ENCODE measurements around the gene DPY19L3.

The DPY19L3 gene

DNA sequence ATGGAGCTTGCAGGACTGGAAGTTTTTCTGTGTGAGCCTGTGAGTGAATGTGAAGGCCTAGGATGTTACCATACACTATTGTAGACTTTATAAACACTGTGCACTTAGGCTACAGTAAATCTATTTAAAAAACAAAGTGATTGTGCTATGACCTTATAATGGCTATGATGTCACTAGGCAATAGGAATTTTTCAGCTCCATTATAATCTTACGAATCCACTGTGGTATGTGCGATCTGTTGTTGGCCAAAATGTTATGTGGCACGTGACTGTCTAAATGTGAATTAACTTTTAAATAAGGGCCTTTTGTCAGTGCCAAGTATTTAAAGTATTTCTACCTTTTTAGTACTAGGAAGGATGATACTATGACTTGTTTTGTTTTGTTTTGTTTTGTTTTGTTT lies 54.9 kb downstream of the DPY19L3 start:
- Histone ChIP-seq H3K4me1 (ENCODE audit: insufficient read depth, low read length) (no peaks in the 10 kb centered on the region), H3K36me3 (ENCODE audit: insufficient read depth, low read length) (peaks cover 48% of the 10 kb centered on the region), H3K9ac (ENCODE audit: low read depth, low read length) (no peak overlapping the region), H3K4me2 (ENCODE audit: insufficient read depth, low read length) (no peak overlapping the region), H3K27ac (ENCODE audit: low read length) (no peak overlapping the region), H4K20me1 (ENCODE audit: insufficient read depth, low read length) (no peaks in the 10 kb centered on the region), H2AFZ (ENCODE audit: low read depth, low read length) (no peak overlapping the region), H3K9me3 (ENCODE audit: insufficient read depth, low read length, severe bottlenecking) (no peaks in the 10 kb centered on the region), H3K27me3 (ENCODE audit: insufficient read depth, low read length, poor library complexity) (no peaks in the 10 kb centered on the region), H3K79me2 (ENCODE audit: insufficient read depth, low read length) (no peaks in the 10 kb centered on the region), H3K4me3 (ENCODE audit: low read depth in 1 of 2, low read length in 2 of 2) (no peak overlapping the region)
- no peak for DNase-seq
- ATAC-seq (ENCODE audit: insufficient read depth, low read depth): no peak
- TF ChIP-seq, protein P1, sequence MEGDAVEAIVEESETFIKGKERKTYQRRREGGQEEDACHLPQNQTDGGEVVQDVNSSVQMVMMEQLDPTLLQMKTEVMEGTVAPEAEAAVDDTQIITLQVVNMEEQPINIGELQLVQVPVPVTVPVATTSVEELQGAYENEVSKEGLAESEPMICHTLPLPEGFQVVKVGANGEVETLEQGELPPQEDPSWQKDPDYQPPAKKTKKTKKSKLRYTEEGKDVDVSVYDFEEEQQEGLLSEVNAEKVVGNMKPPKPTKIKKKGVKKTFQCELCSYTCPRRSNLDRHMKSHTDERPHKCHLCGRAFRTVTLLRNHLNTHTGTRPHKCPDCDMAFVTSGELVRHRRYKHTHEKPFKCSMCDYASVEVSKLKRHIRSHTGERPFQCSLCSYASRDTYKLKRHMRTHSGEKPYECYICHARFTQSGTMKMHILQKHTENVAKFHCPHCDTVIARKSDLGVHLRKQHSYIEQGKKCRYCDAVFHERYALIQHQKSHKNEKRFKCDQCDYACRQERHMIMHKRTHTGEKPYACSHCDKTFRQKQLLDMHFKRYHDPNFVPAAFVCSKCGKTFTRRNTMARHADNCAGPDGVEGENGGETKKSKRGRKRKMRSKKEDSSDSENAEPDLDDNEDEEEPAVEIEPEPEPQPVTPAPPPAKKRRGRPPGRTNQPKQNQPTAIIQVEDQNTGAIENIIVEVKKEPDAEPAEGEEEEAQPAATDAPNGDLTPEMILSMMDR (IDR thresholded peaks at IDR 0.05; ENCODE audit: borderline replicate concordance, extremely low read depth, low read length, poor library complexity, severe bottlenecking): no peak
- no peak for TF ChIP-seq EZH2 (IDR thresholded peaks at IDR 0.05; ENCODE audit: borderline replicate concordance, low read depth, low read length, severe bottlenecking)

DNA sequence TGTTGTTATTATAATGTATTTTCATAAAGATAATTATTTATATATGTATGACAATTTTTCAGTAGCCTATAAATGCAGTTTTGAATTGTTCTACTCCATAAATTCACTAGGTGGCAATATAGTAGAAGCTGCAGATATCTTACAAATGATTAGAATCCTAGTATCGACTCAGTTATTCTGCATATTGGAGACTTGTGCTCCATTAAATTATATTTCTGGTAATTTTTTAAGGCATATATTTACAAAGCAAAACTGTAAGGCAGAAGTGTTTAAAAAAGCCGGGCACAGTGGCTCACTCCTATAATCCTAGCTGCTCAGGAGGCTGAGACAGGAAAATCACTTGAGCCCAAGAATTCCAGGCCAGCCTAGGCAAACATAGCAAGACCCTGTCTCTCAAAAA lies 58.7 kb downstream of the DPY19L3 start:
- Histone ChIP-seq H3K9ac (ENCODE audit: low read depth, low read length) (no peak overlapping the region), H3K9me3 (ENCODE audit: insufficient read depth, low read length, severe bottlenecking) (no peaks in the 10 kb centered on the region), H3K4me2 (ENCODE audit: insufficient read depth, low read length) (no peak overlapping the region), H2AFZ (ENCODE audit: low read depth, low read length) (no peak overlapping the region), H3K36me3 (ENCODE audit: insufficient read depth, low read length) (peaks cover 30% of the 10 kb centered on the region), H3K27me3 (ENCODE audit: insufficient read depth, low read length, poor library complexity) (no peaks in the 10 kb centered on the region), H3K4me1 (ENCODE audit: insufficient read depth, low read length) (no peaks in the 10 kb centered on the region), H3K79me2 (ENCODE audit: insufficient read depth, low read length) (no peaks in the 10 kb centered on the region), H3K4me3 (ENCODE audit: low read depth in 1 of 2, low read length in 2 of 2) (no peak overlapping the region), H3K27ac (ENCODE audit: low read length) (no peak overlapping the region), H4K20me1 (ENCODE audit: insufficient read depth, low read length) (no peaks in the 10 kb centered on the region)
- ATAC-seq (ENCODE audit: insufficient read depth, low read depth): no peak
- no peak for DNase-seq
- no peak for TF ChIP-seq EZH2 (IDR thresholded peaks at IDR 0.05; ENCODE audit: borderline replicate concordance, low read depth, low read length, severe bottlenecking)
- TF ChIP-seq, protein P1 (IDR thresholded peaks at IDR 0.05; ENCODE audit: borderline replicate concordance, extremely low read depth, low read length, poor library complexity, severe bottlenecking): peak; percentile 52

DNA sequence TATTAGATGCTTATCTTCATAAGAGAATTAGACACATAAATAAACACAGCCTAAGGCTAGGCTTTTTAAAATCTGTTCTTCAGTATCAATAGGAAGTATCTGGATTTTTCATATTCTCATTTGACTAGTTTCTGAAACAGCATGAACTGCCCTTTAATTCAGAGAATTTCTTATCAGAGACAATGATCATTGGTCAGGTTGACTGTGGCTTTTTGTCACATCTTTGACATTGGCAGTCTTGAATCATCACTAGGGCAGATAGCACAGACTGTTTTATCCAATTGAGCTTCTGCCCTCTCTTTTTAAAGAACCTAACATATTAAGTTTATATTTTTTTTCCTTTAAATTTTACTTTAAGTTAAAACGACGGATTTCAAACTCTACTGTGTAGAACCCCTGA lies 59.6 kb downstream of the DPY19L3 start:
- Histone ChIP-seq H3K27me3 (ENCODE audit: insufficient read depth, low read length, poor library complexity) (no peaks in the 10 kb centered on the region), H3K36me3 (ENCODE audit: insufficient read depth, low read length) (peaks cover 26% of the 10 kb centered on the region), H3K4me3 (ENCODE audit: low read depth in 1 of 2, low read length in 2 of 2) (no peak overlapping the region), H3K9me3 (ENCODE audit: insufficient read depth, low read length, severe bottlenecking) (no peaks in the 10 kb centered on the region), H3K27ac (ENCODE audit: low read length) (no peak overlapping the region), H3K79me2 (ENCODE audit: insufficient read depth, low read length) (no peaks in the 10 kb centered on the region), H3K4me2 (ENCODE audit: insufficient read depth, low read length) (no peak overlapping the region), H4K20me1 (ENCODE audit: insufficient read depth, low read length) (no peaks in the 10 kb centered on the region), H3K9ac (ENCODE audit: low read depth, low read length) (no peak overlapping the region), H3K4me1 (ENCODE audit: insufficient read depth, low read length) (no peaks in the 10 kb centered on the region), H2AFZ (ENCODE audit: low read depth, low read length) (no peak overlapping the region)
- no peak for DNase-seq
- ATAC-seq (ENCODE audit: insufficient read depth, low read depth): no peak
- TF ChIP-seq, protein P1 (IDR thresholded peaks at IDR 0.05; ENCODE audit: borderline replicate concordance, extremely low read depth, low read length, poor library complexity, severe bottlenecking): no peak
- TF ChIP-seq EZH2 (IDR thresholded peaks at IDR 0.05; ENCODE audit: borderline replicate concordance, low read depth, low read length, severe bottlenecking): no peak

DNA sequence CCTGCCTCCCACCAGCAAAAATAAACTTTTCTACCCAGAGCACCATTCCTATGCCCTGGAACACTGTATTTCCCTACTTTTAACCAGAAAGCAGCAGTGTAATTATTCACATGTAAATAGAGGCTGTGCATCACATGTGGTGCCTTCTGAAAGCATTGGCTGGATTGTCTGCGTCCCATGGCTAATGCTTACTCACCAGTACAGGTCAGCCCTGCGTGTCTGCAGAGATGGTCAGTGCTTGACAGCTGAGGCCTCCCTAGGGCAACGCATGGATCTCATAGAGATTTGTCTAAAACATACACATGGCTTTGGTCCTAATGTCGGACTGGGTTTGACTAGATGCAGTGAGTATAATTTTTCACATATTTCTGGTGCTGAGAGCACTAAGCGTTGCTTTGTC lies 64.2 kb downstream of the DPY19L3 start:
- Histone ChIP-seq H2AFZ (ENCODE audit: low read depth, low read length) (no peak overlapping the region), H3K9ac (ENCODE audit: low read depth, low read length) (no peak overlapping the region), H3K9me3 (ENCODE audit: insufficient read depth, low read length, severe bottlenecking) (no peaks in the 10 kb centered on the region), H3K4me1 (ENCODE audit: insufficient read depth, low read length) (no peaks in the 10 kb centered on the region), H3K4me3 (ENCODE audit: low read depth in 1 of 2, low read length in 2 of 2) (no peak overlapping the region), H3K27me3 (ENCODE audit: insufficient read depth, low read length, poor library complexity) (no peaks in the 10 kb centered on the region), H3K36me3 (ENCODE audit: insufficient read depth, low read length) (peaks cover 23% of the 10 kb centered on the region), H4K20me1 (ENCODE audit: insufficient read depth, low read length) (no peaks in the 10 kb centered on the region), H3K79me2 (ENCODE audit: insufficient read depth, low read length) (no peaks in the 10 kb centered on the region), H3K27ac (ENCODE audit: low read length) (no peak overlapping the region), H3K4me2 (ENCODE audit: insufficient read depth, low read length) (no peak overlapping the region)
- no peak for ATAC-seq (ENCODE audit: insufficient read depth, low read depth)
- no peak for DNase-seq
- TF ChIP-seq, protein P1 (IDR thresholded peaks at IDR 0.05; ENCODE audit: borderline replicate concordance, extremely low read depth, low read length, poor library complexity, severe bottlenecking): no peak
- no peak for TF ChIP-seq EZH2 (IDR thresholded peaks at IDR 0.05; ENCODE audit: borderline replicate concordance, low read depth, low read length, severe bottlenecking)
